ENCODE measurements around the gene CAMTA1. TPM values are rescaled to one million over a fixed set of nuclear protein-coding genes. Genes with fewer than 3 reads are reported as not detected.

Gene CAMTA1
- total and polyA plus RNA-seq, 2 experiments from 2014 or later, result 89.0 to 145 TPM

DNA sequence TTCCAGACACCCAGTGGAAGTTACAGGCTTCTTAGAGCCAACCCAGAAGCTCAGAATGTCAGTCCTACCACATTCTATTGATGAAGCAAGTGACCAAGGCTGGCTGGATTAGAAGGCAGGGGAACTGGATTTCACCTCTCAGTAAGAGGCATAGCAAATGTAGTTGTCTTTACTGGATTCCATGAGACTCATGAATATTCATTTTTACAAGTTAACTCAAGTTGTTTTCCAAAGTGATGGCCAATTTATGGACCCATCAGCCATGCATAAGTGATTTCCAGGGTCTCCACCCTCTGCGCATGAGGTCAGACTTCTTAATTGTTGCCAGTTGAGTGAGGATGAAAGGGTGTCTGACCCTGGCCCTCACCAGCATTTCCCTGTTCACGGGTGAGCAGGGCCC, 559.0 kb downstream of the CAMTA1 start:
- H3K36me3 ChIP-seq (replicated peaks; ENCODE audit: insufficient read depth, low read depth), result no peaks in the 10 kb centered on the region
- WGBS (ENCODE audit: low lambda C conversion rate, missing lambda C conversion rate), result 89% methylated on average over 2 of the region's 2 CpGs
- no peaks in the 10 kb centered on the region for H4K20me1 ChIP-seq (ENCODE audit: insufficient read depth, poor library complexity, severe bottlenecking)
- H3K79me2 ChIP-seq, result no peaks in the 10 kb centered on the region
- no peaks in the 10 kb centered on the region for H3K27me3 ChIP-seq
- peaks cover 8% of the 10 kb centered on the region for H3K4me1 ChIP-seq (ENCODE audit: insufficient read depth)
- no peak for DNase-seq (ENCODE audit: low spot score)
- no peaks in the 10 kb centered on the region for H3K9me2 ChIP-seq (replicated peaks; ENCODE audit: insufficient read depth)
- no peak overlapping the region for H3K4me2 ChIP-seq
- no peak overlapping the region for H2AFZ ChIP-seq
- TF ChIP-seq EZH2 (IDR thresholded peaks at IDR 0.05; ENCODE audit: borderline replicate concordance) (no peak), EZH2phosphoT487 (IDR thresholded peaks at IDR 0.05; ENCODE audit: low read depth, severe bottlenecking, unreplicated experiment) (no peak), CTCF (IDR thresholded peaks at IDR 0.05; ENCODE audit: poor library complexity) (no peak)
- H3K4me3 ChIP-seq, result no peak overlapping the region
- no peak overlapping the region for H3K27ac ChIP-seq
- no peaks in the 10 kb centered on the region for H3K9me3 ChIP-seq (ENCODE audit: low read depth)

DNA sequence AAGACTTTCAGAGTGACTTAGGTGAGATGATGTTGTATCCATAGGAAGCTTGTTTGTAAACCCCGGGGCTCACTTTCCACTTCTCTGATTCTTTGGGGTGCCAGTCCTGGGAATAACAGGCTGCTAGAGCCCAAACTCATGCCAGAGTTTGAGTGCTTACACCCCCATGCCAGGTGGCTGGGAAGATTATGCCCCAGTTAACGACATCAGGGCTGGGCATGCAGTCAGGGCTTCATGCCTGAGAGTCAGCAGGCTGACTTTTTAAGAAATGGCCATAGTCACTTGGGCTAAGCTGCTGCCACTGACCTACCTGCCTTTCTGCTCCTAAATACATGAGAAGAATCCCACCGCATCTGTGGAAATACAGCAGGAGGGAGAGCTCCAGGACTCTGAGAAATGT, 560.3 kb downstream of the CAMTA1 start:
- H3K4me1 ChIP-seq (ENCODE audit: insufficient read depth), result peaks cover 8% of the 10 kb centered on the region
- H3K36me3 ChIP-seq (replicated peaks; ENCODE audit: insufficient read depth, low read depth), result no peaks in the 10 kb centered on the region
- no peak overlapping the region for H2AFZ ChIP-seq
- no peaks in the 10 kb centered on the region for H3K27me3 ChIP-seq
- no peak overlapping the region for H3K4me3 ChIP-seq
- no peaks in the 10 kb centered on the region for H4K20me1 ChIP-seq (ENCODE audit: insufficient read depth, poor library complexity, severe bottlenecking)
- WGBS (ENCODE audit: low lambda C conversion rate, missing lambda C conversion rate), result 93% methylated on average over 3 of the region's 3 CpGs
- no peak for TF ChIP-seq EZH2 (IDR thresholded peaks at IDR 0.05; ENCODE audit: borderline replicate concordance)
- H3K9me2 ChIP-seq (replicated peaks; ENCODE audit: insufficient read depth), result no peaks in the 10 kb centered on the region
- H3K4me2 ChIP-seq, result no peak overlapping the region
- no peaks in the 10 kb centered on the region for H3K79me2 ChIP-seq
- H3K27ac ChIP-seq, result no peak overlapping the region
- no peaks in the 10 kb centered on the region for H3K9me3 ChIP-seq (ENCODE audit: low read depth)
- no peak for DNase-seq (ENCODE audit: low spot score)

DNA sequence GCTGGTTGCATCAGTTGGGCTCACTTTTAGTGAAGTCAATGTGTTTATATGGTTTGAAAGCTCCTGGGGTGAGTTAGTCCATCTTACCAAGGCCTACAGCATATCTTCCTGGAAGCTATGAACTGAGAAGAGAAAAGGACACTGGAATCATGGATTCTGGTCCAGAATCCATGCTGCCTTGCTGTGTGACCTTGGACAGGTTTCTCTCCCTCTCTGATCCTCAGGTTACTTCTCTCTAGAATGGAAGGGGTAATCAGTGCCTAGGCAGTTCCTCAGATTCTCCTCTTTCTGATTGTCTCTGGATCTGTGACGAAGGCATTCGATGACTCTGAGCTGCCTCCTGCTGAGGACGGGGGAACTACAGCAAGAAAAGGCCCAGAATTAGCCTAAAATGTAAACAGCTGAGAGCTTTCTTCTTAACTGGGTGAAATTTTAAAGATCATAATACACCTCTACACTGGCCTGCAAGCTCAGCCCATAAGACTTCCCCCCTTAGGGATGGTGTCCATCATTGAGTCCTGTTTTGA, 560.9 kb downstream of the CAMTA1 start:
- H3K4me1 ChIP-seq (ENCODE audit: insufficient read depth), result peaks cover 3% of the 10 kb centered on the region

More for the DNA sequence above, 560.9 kb downstream of the CAMTA1 start:
- Histone ChIP-seq H3K27ac (no peak overlapping the region), H2AFZ (no peak overlapping the region), H3K79me2 (no peaks in the 10 kb centered on the region), H3K4me3 (no peak overlapping the region), H3K4me2 (no peak overlapping the region), H3K36me3 (replicated peaks; ENCODE audit: insufficient read depth, low read depth) (no peaks in the 10 kb centered on the region), H3K27me3 (no peaks in the 10 kb centered on the region), H3K9me3 (ENCODE audit: low read depth) (no peaks in the 10 kb centered on the region), H3K9me2 (replicated peaks; ENCODE audit: insufficient read depth) (no peaks in the 10 kb centered on the region), H4K20me1 (ENCODE audit: insufficient read depth, poor library complexity, severe bottlenecking) (no peaks in the 10 kb centered on the region)
- TF ChIP-seq EZH2 (IDR thresholded peaks at IDR 0.05; ENCODE audit: borderline replicate concordance) (no peak), CTCF (IDR thresholded peaks at IDR 0.05; ENCODE audit: poor library complexity) (no peak), EZH2phosphoT487 (IDR thresholded peaks at IDR 0.05; ENCODE audit: low read depth, severe bottlenecking, unreplicated experiment) (no peak)
- WGBS (ENCODE audit: low lambda C conversion rate, missing lambda C conversion rate), result 83% methylated on average over 3 of the region's 3 CpGs
- DNase-seq (ENCODE audit: low spot score), result no peak

Measured in hepatocyte (in vitro differentiated cells).